Measurements from ENCODE around the gene INAFM2. TPM values are rescaled to one million over a fixed set of nuclear protein-coding genes. Genes with fewer than 3 reads are reported as not detected.

INAFM2 gene
- total RNA-seq, 1 experiment from 2014 or later: 8.8 TPM

- CTCF ChIA-PET: interaction anchor here (0.8 to 2.0 kb wide), 6 partner anchors 11 to 240 kb away, joined by 3 to 11 read pairs (median 6); no protein-coding TSS in a partner anchor
- no TSS peak for BruUV-seq (replicated peaks)
- Histone ChIP-seq H3K27ac (ENCODE audit: low read depth, low read length) (peak overlapping the region; percentile 15; the same call in 1 of the 2 replicates), H4K20me1 (ENCODE audit: insufficient read depth) (no peaks in the 10 kb centered on the region), H3K4me1 (ENCODE audit: control insufficient read depth in 1 of 2, insufficient read depth in 2 of 2, low read length in 2 of 2) (peaks cover 52 to 69% of the 10 kb centered on the region in 2 experiments), H3K27me3 (ENCODE audit: insufficient read depth, low read length) (no peaks in the 10 kb centered on the region), H3K36me3 (ENCODE audit: control insufficient read depth in 1 of 2, insufficient read depth in 2 of 2, low read length in 2 of 2) (no peaks in the 10 kb centered on the region), H3K79me2 (ENCODE audit: insufficient read depth, low read length) (no peaks in the 10 kb centered on the region), H2AFZ (ENCODE audit: low read depth, low read length, poor library complexity, severe bottlenecking) (no peak overlapping the region), H3K9me2 (ENCODE audit: insufficient read depth) (no peaks in the 10 kb centered on the region), H3K4me2 (ENCODE audit: low read length) (peak overlapping the region; percentile 74), H3K9me3 (ENCODE audit: control insufficient read depth in 1 of 2, insufficient read depth in 1 of 2, low read depth in 1 of 2, low read length in 2 of 2) (no peaks in the 10 kb centered on the region), H3K4me3 (replicated peaks in 1 of 2; ENCODE audit: low read depth in 1 of 2, low read length in 2 of 2) (no peak overlapping the region), H3K9ac (ENCODE audit: low read length) (peak overlapping the region; percentile 44)
- RAD21 ChIA-PET (ENCODE audit: low non-redundant PET in 1 of 2, low total read pairs in 2 of 2, uncharacterized antibody in 2 of 2, unreplicated experiment in 2 of 2): no interaction called here
- DNase-seq (ENCODE audit: low read depth, low spot score): no peak
- POLR2A ChIA-PET: no interaction called here
- TF ChIP-seq ZBTB33 (IDR thresholded peaks at IDR 0.05; ENCODE audit: extremely low read depth, insufficient replicate concordance, low read length): no peak
- peak; percentile 52 for TF ChIP-seq TCF7L2 (IDR thresholded peaks at IDR 0.05; ENCODE audit: borderline replicate concordance, extremely low read depth, insufficient read depth, insufficient read length)
- intact Hi-C loops (cut with micrococcal nuclease): no loop called here
- no peak for ATAC-seq
Observed at GRCh38 chr15:40285554-40286011, 37.9 kb upstream of the INAFM2 start.

- TF ChIP-seq ZBTB33 (IDR thresholded peaks at IDR 0.05; ENCODE audit: extremely low read depth, insufficient replicate concordance, low read length) (no peak), MAX (IDR thresholded peaks at IDR 0.05) (peak; percentile 39; the same call in 1 of the 2 replicates)
- DNase-seq (ENCODE audit: low read depth, low spot score) (no peak), ATAC-seq (no peak)
- BruUV-seq (replicated peaks): no TSS peak
- CTCF ChIA-PET: interaction anchor here (0.8 to 2.0 kb wide), 7 partner anchors 11 to 241 kb away, joined by 3 to 11 read pairs (median 5); no protein-coding TSS in a partner anchor
- POLR2A ChIA-PET: no interaction called here
- no peaks in the 10 kb centered on the region for H3K27me3 ChIP-seq (ENCODE audit: insufficient read depth, low read length)
- H3K36me3 ChIP-seq (ENCODE audit: control insufficient read depth in 1 of 2, insufficient read depth in 2 of 2, low read length in 2 of 2): no peaks in the 10 kb centered on the region
- H4K20me1 ChIP-seq (ENCODE audit: insufficient read depth): no peaks in the 10 kb centered on the region
- intact Hi-C loops (cut with micrococcal nuclease): no loop called here
- RAD21 ChIA-PET (ENCODE audit: low non-redundant PET in 1 of 2, low total read pairs in 2 of 2, uncharacterized antibody in 2 of 2, unreplicated experiment in 2 of 2): no interaction called here
- no peak overlapping the region for H3K4me3 ChIP-seq (replicated peaks in 1 of 2; ENCODE audit: low read depth in 1 of 2, low read length in 2 of 2)
- H3K9me3 ChIP-seq (ENCODE audit: control insufficient read depth in 1 of 2, insufficient read depth in 1 of 2, low read depth in 1 of 2, low read length in 2 of 2): no peaks in the 10 kb centered on the region
- H3K9me2 ChIP-seq (ENCODE audit: insufficient read depth): no peaks in the 10 kb centered on the region
- peaks cover 55 to 74% of the 10 kb centered on the region in 2 experiments for H3K4me1 ChIP-seq (ENCODE audit: control insufficient read depth in 1 of 2, insufficient read depth in 2 of 2, low read length in 2 of 2)
- H2AFZ ChIP-seq (ENCODE audit: low read depth, low read length, poor library complexity, severe bottlenecking): no peak overlapping the region
- H3K27ac ChIP-seq (ENCODE audit: low read depth, low read length): no peak overlapping the region
- peak overlapping the region; percentile 44 for H3K9ac ChIP-seq (ENCODE audit: low read length)
- H3K4me2 ChIP-seq (ENCODE audit: low read length): peak overlapping the region; percentile 74
- no peaks in the 10 kb centered on the region for H3K79me2 ChIP-seq (ENCODE audit: insufficient read depth, low read length)
Observed at GRCh38 chr15:40286061-40286532, 37.4 kb upstream of the INAFM2 start.

Data from HCT116 (cell line).